ENCODE data around the gene APOL2.
"Not testable (repeated sequence)": the region's sequence is repeated elsewhere in the genome, so short reads cannot be mapped to it uniquely, and the experiment has no call there.

APOL2 gene

GRCh38 chr22:36196254-36197064, 42.9 kb downstream of the APOL2 start:
- DNase-seq, result no peak

GRCh38 chr22:36194971-36195370, 44.4 kb downstream of the APOL2 start:
- DNase-seq, result no peak

- no peak for DNase-seq
Measured at GRCh38 chr22:36194385-36194784, 44.9 kb downstream of the APOL2 start.

- no peak for DNase-seq
Measured at GRCh38 chr22:36193577-36193976, 45.8 kb downstream of the APOL2 start.

- DNase-seq, result no peak
Measured at GRCh38 chr22:36193171-36193570, 46.2 kb downstream of the APOL2 start.

- no peak for DNase-seq
Measured at GRCh38 chr22:36192542-36192941, 46.8 kb downstream of the APOL2 start.

- DNase-seq, result no peak
Measured at GRCh38 chr22:36191106-36191836, 48.1 kb downstream of the APOL2 start.

- not testable (repeated sequence) for DNase-seq
Measured at GRCh38 chr22:36187862-36188261, 51.5 kb downstream of the APOL2 start.

GRCh38 chr22:36185828-36186624, 53.3 kb downstream of the APOL2 start:
- DNase-seq, result no peak

GRCh38 chr22:36184433-36185025, 54.8 kb downstream of the APOL2 start:
- DNase-seq, result no peak

- no peak for DNase-seq
Measured at GRCh38 chr22:36183446-36183845, 55.9 kb downstream of the APOL2 start.

- no peak for DNase-seq
Measured at GRCh38 chr22:36182857-36183256, 56.5 kb downstream of the APOL2 start.

GRCh38 chr22:36182056-36182455, 57.3 kb downstream of the APOL2 start:
- no peak for DNase-seq

- DNase-seq, result no peak
Measured at GRCh38 chr22:36180928-36181327, 58.4 kb downstream of the APOL2 start.

GRCh38 chr22:36180038-36180880, 59.1 kb downstream of the APOL2 start:
- no peak for DNase-seq

- no peak for DNase-seq
Measured at GRCh38 chr22:36177160-36177559, 62.2 kb downstream of the APOL2 start.
